Hippocampal formation (tissue), 2 donors: ENCODE measurements around the gene TNIK.

Experiments used
- DNase-seq, 2 donors: peaks; one replicate each; lab custom pipeline; 2025; lab: John Stamatoyannopoulos, UW

The TNIK gene

DNA sequence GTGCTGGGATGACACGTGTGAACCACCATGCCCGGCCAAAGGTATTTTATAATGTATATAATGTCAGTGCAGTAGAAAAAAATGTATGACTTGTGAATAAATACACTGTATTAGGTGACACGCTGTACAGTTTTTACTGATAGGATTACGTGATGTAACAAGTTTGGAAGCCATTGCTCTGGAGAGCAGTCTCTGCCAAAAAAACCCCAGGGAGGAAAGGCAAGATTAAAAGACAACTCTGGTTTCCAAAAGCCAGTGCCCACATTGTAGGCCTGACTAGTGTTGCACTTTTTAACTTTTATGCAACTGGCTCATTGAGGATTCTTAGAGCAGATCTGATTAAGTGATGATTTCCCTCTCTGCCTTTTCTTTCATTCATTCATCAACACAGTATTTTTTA is 371.7 kb downstream of the TNIK start:
- DNase-seq = no peak

DNA sequence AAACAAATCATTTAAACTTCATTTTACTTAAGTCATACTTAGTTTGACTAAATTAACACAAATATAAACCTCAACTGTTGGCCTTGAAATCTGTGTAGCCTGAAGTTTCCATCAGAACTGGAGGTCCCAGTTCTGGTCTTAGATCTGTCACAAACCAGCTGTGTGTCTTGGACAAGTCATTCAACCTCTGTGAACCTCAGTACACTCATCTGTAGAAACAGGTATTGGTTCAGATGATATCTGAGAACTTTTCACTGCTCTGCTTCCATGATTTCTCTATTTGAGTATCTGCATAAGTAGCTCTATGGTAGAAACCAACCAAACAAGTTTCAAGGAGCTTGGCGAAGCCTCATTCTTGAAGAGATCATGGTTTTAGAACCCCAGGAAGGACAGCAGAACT is 373.3 kb downstream of the TNIK start:
- DNase-seq = no peak

DNA sequence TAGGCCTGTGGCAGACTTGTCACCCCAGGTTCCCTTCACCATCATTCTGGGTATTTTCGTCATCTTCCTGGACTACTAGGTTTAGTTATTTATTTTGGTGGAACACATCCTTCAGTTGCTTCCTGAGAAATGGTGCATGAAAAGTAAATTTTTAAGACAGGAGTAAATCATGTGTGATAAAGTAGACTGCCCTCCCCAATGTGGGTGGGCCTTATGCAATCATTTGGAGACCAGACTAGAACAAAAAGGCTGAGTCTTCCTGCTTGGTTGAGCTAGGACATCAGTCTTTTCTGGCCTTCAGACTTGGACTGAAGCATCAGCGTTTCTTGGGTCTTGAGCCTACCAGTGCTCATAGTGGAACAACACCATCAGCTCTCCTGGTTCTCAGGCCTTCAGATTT is 382.9 kb downstream of the TNIK start:
- no peak for DNase-seq

DNA sequence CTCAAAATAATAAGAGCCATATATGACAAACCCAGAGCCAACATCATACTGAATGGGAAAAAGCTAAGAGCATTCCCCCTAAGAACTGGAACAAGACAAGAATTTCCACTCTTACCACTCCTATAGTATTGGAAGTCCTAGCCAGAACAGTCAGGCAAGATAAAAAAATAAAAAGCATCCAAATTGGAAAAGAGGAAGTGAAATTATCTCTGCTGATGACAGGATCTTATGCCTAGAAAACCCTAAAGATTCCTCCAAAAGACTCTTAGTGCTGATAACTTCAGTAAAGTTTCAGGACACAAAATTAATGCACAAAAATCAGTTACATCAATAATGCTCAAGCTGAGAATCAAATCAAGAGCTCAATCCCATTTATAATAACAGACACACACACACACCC is 387.8 kb downstream of the TNIK start:
- no peak for DNase-seq

DNA sequence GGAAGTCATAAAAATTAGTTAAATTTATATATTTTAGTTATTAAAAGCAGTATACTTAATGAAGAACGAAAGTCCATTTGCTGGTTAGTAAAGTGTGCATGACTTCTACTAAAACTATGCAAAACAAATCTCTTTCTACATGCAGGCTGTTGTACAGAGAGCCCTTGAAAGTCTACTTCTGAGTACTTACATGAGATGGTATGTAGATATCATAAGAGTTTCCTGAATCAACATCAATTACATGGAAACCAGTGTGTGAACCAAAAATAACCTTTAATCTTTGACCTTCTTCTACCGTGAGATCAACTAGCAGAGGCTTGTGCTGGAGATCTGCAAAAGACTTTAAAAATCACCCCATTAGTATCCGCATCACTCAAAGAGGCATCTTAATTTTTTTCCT is 391.5 kb downstream of the TNIK start:
- DNase-seq = no peak

DNA sequence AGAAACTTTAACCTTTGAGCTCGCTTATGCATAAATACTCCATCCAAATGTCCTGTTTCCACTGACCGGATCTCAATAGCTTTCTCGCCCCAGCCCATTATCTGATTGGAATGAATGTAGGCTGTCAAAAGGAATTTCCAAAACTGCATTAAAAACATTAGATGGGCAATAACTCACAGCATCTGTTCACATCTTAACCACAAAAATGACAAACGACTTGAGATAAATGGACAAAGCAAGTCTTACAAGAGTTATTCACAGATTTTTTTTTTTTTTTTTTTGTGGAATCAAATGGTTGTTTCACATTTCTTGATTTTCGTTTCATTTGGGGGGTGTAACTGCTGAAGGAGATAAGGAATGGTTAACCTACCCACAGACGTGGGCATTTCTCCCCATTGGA is 394.0 kb downstream of the TNIK start:
- no peak for DNase-seq

DNA sequence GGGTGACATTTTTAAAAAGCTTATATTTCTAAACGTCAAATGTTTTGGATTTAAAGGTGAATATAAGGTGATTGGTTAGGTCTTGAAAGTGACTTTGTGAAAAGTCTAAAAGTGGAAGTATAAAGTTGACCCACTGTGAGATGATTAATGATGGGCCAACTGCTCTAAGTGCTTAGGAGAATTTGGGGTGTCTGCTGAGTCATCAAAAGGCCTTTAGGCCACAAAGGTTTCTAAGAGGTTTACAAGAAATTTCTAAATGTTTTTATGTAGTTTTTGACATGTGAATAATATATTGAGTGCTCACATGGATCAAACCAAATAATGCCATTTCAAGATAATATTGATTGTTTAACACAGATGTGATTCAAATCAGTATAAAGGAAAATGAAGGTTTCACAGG is 394.5 kb downstream of the TNIK start:
- no peak for DNase-seq

DNA sequence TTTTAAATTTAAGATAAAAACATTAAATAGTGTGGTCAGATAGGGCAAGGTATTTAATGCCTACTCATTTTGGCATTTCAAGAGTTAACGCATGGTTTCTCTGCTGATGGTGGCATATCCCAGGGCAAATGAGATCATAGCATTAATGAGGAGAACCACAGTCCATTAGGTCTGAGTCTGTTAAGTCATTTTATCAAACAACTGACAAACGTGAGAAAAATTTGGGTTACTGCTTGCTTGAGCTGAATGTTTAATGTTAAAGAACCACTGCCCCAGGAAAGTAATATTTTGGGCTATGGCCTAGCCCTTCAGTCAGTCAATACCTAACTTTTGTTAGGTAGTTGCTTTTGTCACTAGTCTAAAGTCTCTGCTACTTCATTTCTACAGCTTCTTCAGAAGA is 395.7 kb downstream of the TNIK start:
- DNase-seq = no peak

DNA sequence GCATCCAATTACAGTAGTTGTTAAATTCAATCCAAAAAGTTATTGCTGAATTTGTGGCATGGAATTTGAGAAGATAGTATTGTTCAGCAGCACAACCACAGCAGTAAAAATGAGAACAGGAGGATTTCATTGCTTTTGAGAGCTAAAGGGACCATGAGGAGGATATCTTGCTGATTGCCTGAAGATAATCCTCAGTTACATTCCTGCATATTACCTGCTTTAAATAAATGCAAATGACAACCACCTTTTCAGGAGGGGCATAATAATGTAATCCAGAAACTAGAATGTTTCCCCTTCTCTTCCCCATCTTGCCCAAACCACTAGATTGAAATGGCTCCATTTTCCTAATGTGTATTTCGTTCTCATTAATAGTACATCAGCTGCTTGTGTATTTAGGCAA is 398.5 kb downstream of the TNIK start:
- no peak for DNase-seq

DNA sequence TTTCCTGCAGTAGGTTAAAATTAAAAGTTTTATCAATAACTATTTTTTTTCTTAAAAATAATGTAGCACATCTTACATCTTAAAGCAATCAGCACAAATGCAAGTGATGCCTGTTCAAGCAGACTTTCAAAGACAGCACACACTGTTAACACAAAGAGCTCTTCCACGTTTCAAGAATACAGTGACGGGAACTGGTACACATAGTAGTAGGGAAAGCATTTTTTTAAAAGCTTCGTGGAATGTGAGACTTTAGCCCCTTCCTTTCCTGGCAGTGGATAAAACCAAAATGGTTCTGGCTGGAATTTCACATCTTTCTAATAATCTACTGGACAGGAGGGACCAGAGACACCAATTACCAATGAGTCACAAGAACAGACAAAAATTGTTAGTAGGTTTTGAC is 400.2 kb downstream of the TNIK start:
- no peak for DNase-seq

DNA sequence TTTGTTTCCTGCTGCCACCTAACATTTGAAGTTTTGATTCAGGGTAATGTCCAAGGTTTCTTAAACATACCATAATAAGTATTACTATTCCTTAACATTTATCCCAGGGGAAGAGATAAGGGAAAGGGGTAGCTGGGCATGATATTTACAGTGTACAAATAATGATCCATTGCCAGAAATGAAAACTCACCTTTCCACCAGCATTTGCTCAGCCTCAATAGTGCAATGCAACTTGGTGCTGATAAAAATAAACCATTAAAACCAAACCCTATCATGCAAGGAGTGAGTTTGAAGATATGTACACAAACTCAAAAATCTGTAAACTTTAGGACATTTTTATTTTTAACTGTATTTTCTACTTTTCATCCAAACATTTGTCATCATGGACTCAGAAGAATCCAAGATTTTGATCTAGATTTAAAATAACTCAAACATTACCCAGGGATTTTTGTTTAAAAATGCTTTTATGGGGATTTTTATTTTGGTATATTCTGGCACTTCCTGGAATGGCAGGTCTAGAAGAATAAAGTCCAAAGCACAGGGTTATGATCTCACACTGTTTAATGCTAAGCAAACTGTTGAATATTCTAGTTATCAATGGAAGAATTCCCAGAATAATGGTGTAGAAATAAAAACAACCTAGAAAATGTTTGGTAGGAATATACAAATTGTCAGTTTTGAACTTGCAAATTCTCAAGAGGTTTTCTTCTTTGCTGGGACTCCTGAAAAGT is 401.2 kb downstream of the TNIK start:
- no peak for DNase-seq

DNA sequence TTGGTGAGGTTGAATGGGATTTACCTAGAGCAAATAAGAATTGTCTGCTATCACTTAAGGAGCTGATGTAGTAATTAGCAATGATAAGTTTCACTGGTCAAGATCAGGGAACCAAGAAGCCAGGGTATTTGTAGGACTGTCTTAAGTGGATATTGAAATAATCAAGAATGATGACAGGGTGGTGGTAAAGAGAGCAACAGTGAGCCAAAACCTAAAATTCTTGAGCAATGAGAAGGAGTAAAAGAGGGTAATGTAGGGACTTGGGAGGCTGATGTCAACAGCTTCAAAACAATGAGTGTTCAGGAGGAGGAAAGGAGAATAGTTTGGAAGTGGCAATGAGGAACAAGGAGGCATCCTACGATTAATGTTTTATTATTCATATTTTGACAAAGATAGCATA is 402.1 kb downstream of the TNIK start:
- DNase-seq = no peak

DNA sequence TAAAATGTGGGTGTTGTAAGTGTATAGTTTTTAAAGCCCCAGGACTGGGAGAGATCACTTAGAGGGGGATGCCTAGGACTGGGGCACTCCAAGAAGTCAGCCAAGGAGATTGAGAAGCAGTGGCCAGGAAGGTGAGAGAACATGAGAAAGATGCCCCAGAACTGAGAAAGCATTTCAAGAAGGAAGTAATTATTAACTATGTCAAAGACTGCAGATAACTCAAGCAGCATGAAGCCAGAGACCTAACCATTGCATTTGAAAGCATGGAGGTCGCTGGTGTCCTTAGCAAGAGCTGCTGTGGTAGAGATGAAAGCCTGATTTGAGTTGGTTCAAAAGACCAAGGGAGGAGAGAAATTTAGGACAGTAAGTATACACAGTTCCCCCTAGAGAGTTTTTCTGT is 403.1 kb downstream of the TNIK start:
- no peak for DNase-seq

DNA sequence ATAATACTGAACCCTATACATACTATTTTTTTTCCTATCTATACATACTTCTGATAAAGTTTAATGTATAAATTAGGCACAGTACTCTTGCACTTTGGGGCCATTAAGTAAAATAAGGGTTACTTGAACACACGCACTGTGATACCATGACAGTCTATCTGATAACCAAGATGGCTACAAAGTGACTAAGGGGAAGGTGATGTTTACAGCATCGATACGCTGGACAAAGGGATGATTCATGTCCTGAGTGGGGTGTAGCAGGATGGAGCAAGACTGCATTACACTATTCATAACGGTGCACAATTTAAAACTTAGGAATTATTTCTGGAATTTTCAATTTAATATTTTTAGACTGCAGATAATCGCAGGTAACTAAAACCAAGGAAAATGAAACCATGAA is 403.7 kb downstream of the TNIK start:
- no peak for DNase-seq

DNA sequence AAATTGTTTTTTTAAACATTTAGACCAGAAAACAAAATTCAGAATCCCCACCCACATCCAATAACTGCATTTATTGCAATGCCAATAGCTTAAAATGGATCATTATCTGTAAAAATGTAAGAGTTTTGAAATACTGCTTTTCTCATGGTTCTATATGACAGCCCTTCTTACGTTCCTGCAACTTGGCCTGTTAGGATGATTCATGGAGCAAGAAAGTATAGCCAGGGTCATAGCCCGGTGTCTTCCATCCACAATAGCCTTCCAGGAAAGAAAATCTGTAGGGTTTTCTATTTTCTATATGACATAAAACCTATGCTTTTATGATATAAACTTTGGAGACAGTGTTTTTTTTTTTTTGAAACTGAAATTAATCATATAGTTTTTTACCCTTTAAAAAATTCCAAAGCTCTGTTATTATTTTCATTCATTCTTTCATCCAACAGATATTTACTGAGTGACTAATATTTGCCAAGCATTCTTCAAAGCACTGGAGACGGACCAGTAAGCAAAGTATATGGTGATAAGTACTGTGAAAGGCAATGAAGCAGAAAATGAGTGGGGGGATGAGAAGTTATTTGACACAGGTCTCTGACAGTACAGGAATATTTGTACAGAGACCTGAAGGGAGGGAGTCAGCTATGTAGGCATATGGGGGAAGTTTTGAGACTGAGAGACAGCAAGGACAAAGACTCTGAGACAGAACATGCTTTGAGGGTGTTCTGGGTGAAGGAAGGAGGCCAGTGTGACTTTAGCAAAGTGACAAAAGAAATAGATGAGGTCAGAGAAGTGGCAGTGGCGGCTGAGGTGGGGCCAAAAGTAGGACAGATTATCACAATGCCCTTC is 404.6 kb downstream of the TNIK start:
- DNase-seq = no peak

DNA sequence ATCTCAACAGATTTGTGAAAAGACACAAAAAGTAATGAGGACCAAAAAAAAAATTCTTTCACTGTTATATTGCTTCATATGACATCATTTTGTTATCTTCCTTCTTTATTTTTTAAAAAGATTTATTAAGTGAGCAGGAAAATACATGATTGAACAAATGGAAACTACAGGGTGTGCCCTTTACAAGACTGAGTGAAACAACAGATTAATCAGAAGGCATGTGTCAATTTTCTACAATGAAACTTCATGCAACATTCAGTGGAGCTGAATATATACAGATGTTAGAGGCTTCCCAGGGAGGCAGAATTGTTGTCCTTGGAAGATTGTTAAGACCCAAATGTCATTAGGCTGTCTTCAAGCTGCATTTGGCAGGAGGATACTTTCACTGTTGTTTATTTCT is 405.3 kb downstream of the TNIK start:
- DNase-seq = no peak

DNA sequence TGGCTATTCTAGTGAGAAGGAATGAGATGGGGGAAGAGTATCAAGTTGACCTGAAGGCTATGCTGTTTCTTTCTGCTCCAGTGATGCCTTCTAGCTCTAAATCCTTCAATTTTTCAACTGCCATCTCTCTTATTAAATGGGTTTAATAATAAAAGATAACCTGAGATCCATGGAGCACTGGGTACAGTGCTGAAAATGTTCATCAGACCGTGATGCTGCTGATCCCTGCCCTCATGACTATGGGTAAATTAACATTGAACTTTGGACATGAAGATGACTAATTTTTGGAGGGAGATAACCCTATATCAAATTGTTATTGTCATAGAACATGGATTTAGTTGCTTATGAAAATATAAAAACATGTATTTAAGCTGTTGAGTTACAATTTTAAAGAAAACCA is 406.0 kb downstream of the TNIK start:
- no peak for DNase-seq

DNA sequence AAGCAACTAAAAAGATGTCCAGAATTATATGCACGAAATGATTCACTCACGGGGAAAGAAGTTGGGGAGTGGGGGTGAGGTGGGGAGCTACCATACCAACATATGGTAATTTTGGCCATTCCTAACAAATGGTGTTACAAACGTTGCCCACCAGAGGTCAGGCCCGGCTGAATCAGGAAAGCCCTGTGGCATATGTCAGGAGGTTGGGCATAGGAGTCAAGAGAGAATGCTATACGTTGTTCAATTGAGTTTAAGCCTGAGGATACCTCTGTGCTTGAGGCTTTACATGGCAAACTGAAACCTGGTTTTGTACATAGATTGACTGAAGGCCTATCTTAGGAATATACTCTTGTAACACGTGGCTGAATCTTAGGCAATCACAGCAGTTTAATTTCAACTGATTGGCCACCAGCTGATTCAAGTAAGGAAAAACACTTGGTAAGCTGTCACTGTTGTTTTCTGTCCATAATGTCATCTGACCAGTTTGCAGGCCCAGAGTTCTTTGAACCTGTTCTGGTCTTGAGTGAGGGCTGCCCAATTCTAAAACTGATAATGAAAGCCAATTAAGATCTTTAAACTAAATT is 410.3 kb downstream of the TNIK start:
- DNase-seq = peak; percentile 10 to 13

DNA sequence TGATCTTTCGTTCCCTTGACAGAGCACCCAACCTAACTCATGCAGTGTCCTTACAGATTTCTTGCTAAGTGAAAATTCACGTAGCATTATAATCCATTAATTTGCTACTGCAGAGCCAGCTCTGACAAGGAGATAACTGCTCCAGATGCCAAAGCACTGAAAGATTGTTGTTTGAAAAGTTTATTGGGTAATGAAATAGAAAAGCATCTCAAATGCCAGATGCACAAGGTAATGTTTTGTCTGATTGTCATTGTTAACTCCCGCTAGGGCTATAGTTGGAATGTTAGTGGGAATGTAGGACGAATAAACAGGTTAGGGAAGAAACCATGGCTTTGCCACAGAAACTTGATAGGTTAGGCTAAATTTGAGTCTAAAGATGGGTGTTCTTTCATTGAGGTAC is 413.4 kb downstream of the TNIK start:
- DNase-seq = no peak

DNA sequence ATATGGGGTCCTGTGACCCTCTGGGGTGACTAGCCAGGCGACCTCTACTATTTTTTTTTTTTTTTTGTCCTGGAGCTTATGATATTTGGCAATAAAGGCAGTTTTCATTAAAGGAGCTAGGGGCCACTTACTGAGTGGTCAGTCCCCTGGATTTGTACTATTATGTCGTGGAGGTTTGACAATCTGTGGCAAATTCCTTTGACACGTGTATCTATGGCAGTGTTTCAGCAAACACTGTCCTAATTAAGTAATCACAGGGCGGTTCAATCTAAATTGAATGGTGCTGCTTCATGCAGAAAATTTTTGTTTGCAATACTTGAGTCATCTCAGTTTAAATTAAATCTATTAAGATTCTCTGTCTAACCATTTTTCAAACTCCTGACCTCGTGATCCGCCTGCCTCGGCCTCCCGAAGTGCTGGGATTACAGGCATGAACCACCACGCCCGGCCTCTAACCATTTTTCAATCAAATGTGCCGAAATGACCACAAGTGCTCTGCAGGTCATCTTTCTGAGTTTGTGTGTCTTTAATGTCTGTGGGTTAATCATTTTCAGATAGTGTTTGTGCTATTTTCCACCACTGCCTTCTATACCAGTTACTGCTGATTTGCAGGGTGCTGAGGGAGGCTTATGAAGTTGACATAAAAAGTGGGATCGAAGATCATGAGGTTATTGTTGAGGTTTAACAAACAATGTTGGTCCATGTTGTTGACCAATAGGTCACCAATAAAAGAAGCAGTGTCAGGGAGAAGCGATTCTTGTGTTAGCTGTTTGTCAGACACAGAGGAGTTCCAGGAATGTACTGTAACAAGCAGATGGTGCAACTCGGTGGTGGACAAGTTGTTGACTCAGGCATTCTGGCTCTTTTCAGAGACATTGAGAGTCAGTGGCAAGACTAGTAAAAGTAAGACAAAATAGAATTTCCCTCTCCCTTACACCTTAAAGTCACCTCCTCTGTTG is 415.1 kb downstream of the TNIK start:
- no peak for DNase-seq

DNA sequence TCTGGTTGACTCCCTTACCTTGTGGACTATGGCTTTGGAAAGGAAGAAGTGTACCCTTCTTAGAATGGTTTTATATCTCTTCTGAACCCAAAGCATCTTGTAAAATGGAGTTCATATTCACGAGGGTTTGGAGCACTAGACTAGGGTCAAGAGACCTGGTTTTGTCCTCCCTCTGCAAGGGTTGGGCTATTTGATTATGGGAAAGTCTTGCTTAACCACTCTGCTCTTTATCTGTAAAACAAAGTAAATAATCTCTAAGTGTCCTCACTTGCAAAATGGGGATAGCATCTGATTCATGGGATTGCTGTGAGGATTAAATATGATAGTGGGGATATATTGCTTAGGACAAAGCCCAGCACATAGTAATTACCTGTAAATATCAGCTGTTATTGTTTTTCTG is 415.8 kb downstream of the TNIK start:
- no peak for DNase-seq

DNA sequence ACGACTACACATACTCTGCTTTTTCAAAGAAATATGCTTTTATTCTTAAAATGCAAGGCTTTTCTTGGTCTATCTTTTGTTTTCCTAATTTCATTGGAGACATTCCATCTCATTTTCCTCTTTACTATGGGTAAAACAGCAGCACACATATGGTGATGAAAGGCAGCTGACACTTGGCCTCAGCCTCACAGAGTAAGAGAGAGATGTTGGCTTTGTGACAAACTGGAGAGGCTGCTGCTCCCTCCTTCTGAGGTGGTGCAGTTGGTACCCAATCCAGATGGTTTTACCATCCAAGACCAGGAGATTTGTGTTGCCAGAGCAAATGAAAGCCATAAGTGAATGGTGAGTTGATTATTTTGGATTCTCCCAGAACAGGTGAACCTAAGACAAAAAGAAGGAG is 420.5 kb downstream of the TNIK start:
- DNase-seq = no peak
